Cardiac fibroblast (primary cell): ENCODE results near the gene CNOT2.

ENCODE experiments used
- DNase-seq, 2 donors: peaks; one replicate each; pipeline versions ENCODE4 v3.0.0 to v3.0.0-alpha.2; 2010; ENCODE audit warnings: low read depth in 2 of 2
- H3K4me3 ChIP-seq, 2 donors: replicated peaks in 1 of 2; 1 replicate in 1 of 2; 2 replicates in 1 of 2; pipeline ENCODE4 v1.5.1; 2011; ENCODE audit warnings: low read depth in 2 of 2, low read length in 2 of 2, mild to moderate bottlenecking in 2 of 2, moderate library complexity in 1 of 2
- CTCF ChIP-seq: IDR thresholded peaks from one replicate; pipeline ENCODE4 v1.5.1; 2011; ENCODE audit warnings: low read depth, mild to moderate bottlenecking, low read length, inconsistent platforms

Gene CNOT2

GRCh38 chr12:70309348-70309747 is 66.1 kb downstream of the CNOT2 start:
- TF ChIP-seq CTCF: no peak
- DNase-seq: peak in 1 of 2 donors; percentile 55

GRCh38 chr12:70314145-70314544 is 70.9 kb downstream of the CNOT2 start:
- DNase-seq: no peak
- no peak for TF ChIP-seq CTCF
- no peak overlapping the region for H3K4me3 ChIP-seq

More at GRCh38 chr12:70309348-70309747, 66.1 kb downstream of the CNOT2 start:
- H3K4me3 ChIP-seq: no peak overlapping the region

GRCh38 chr12:70317781-70318180 is 74.5 kb downstream of the CNOT2 start:
- H3K4me3 ChIP-seq: no peak overlapping the region
- no peak for DNase-seq
- no peak for TF ChIP-seq CTCF

- no peak for TF ChIP-seq CTCF
- no peak for DNase-seq
- H3K4me3 ChIP-seq: no peak overlapping the region
These were observed 76.4 kb downstream of the CNOT2 start for GRCh38 chr12:70319605-70320004.

GRCh38 chr12:70321191-70321590 is 78.0 kb downstream of the CNOT2 start:
- H3K4me3 ChIP-seq: no peak overlapping the region
- no peak for DNase-seq
- TF ChIP-seq CTCF: no peak

GRCh38 chr12:70327541-70327940 is 84.3 kb downstream of the CNOT2 start:
- no peak for TF ChIP-seq CTCF
- DNase-seq: peak in 1 of 2 donors; percentile 2
- no peak overlapping the region for H3K4me3 ChIP-seq

- DNase-seq: no peak
- no peak overlapping the region for H3K4me3 ChIP-seq
- no peak for TF ChIP-seq CTCF
These were observed 86.5 kb downstream of the CNOT2 start for GRCh38 chr12:70329728-70330127.
